ENCODE measurements around the gene CFAP210.
A peak's percentile ranks its signal among the peaks of the same experiment; 100 is the strongest.

The CFAP210 gene, protein sequence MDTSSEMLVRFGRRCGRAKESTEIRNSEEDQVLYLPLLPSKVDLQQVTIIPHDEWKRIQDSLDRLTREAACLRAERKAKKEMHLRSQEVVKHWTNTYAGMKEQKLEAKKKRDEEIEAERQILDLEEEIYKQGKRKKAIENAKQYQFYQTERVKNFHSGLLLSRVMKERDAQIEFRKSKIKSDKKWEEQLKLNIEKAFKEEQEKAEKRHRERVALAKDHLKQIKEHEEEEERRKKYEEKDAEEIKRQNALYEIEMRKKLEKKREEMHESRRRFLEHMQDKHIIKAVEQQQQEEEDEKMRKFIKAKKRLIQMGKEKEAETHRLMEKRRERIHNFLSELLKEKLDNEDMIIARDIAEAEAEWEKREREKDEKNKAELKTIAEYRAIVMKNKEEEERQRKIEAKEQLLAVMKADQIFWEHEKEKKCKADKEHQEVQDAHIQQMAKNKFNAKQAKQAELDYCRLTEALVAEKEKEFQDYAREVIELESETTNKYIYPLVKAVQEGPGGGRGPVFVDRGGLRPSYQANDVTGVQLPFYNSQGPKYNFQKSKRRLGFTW

DNA sequence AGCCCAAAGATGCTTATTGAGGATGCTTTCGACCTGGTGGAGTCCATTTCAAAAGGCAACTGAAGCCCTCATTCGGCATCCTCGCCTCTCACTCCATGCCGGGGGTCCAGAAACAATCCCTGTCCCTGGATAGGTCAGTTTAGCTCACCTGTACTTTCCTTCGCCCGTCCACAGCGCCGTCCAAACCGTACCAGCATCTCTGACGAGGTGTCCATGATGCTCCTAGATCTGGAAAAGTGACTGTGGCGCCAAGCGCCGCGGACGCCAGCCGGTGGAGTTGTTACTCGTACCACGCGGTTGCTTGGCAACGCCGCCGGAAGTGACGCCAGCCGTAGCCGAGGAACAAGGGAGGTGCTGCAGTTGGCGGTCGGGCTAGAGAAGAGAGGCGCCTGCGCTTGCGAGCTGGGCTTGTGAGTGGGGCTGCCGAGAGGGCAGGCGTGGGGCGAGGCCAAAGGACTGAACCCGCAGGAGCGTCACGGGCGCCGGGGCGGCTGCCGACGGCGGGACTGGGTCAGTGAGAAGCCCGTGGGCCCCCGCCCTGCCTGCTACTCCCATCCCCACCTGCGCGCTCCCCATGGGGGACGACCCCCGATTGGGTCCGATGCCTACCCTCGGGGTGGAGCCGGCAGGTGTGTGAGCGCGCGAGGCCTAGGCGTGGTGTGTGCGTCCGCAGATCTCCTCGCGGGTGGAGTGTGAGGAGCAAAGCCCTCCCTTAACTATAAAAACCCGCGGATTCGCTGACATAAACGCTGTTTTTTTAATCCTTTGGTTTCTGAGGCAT lies at the start of gene CFAP210, which contains the start of gene PHOSPHO2:
Gene CFAP210 (minus strand): TSS at position 293 of the 781 bp plus-strand sequence. CDS start 78 bp downstream, at position 215.
Gene PHOSPHO2 (plus strand): TSS at position 357 of the 781 bp plus-strand sequence. CDS start 6,503 bp downstream, outside the sequence.
- peak; percentile 79 for DNase-seq (ENCODE audit: low read depth)

DNA sequence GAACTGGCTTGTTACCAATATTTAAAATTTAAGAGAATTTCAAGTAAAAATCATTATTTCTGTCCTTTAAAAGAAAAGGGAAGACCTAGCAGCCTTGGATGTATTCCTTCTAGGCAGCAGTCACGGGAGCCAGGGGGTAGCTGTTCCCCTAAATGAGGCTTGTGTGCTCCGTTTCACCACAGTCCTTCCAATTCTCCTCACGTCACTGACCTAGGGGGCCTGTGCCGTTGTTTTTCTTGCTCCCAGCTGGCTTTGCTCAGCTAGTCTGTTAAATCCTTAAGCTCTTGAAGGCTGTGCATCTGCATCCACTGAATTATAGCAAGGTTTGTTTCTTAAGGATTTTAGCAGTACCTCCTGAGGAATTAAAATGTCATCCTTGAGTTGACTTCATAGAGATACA lies 49.3 kb upstream of the CFAP210 start:
- no peak for DNase-seq (ENCODE audit: low read depth)

DNA sequence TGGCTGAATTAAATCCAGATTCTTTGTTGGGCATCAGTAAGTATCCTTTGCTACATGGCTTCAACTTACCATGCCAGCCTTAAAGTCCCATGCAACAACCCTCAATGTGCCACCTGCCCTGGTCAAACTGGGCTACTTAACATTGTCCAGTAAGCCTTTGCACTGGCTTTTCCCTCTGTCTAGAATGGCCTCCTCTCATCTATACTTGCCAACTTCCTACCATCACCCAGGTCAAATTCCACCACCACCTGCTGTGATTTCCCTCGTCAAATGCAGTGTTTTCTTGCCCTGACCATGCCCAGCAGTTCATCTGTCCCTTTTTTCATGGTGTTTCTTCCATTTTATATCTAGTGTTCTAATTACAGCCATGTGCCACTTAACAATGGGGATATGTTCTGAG lies 45.1 kb upstream of the CFAP210 start:
- DNase-seq (ENCODE audit: low read depth), result no peak

DNA sequence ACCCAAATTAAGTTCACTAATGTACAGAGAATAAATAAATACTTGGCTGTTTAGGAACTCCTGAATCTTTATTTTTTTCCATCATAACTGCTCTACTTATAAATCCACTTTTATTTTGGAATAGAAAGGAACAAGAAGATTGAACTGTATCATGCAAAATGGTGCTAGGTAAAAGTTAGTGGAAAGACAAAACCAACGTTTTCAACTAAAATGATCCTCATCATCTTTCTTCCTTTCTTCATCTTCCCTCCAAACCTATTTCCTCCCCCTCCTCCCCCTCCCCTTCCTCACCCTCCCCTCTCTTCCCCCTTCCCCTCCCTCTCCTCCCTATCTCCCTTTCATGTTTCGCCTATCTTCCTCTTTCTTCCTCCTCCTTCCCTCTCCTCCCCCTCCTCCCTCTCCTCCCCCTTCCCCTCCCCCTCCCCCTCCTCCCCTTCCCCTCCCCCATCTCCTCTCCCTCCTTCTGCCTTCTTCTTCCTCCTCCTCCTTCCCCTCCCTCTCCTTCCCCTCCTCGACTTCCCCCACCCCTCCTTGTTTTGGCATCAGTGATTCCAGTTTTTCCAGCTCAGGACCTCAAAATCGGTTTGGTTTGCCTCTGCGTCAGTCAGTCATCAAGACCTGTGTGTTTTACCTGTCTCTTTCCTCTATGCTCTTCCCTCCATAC lies 44.5 kb upstream of the CFAP210 start:
- no peak for DNase-seq (ENCODE audit: low read depth)

DNA sequence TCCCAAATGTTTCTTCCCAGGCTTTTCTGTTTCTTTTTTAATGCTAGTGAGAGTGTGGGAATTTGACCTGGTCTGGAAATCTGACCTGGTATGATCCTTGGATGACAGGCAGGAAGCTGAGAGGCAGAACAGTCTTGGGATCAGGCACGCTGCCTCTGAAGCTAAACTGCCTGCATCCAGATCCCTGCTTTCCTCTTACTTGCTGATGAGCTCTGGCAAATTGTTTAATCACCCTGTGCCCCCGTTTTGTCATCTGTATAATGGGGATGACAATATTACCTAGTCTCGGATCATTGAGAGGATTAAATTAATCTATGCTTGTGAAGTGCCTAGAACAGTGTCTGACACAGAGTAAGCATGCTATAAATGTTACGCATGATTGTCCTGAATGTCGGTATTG lies 42.7 kb upstream of the CFAP210 start:
- DNase-seq (ENCODE audit: low read depth), result no peak

DNA sequence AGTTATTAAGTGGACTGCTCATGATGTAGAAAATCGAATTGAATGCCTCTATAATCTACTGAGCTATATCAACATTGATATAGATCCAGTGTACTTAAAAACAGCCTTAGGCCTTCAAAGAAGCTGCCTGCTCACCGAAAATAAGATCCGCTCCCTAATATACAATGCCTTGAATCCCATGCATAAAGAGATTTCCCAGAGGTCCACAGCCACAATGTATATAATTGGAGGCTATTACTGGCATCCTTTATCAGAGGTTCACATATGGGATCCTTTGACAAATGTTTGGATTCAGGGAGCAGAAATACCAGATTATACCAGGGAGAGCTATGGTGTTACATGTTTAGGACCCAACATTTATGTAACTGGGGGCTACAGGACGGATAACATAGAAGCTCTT lies 41.4 kb upstream of the CFAP210 start:
- DNase-seq (ENCODE audit: low read depth), result no peak

DNA sequence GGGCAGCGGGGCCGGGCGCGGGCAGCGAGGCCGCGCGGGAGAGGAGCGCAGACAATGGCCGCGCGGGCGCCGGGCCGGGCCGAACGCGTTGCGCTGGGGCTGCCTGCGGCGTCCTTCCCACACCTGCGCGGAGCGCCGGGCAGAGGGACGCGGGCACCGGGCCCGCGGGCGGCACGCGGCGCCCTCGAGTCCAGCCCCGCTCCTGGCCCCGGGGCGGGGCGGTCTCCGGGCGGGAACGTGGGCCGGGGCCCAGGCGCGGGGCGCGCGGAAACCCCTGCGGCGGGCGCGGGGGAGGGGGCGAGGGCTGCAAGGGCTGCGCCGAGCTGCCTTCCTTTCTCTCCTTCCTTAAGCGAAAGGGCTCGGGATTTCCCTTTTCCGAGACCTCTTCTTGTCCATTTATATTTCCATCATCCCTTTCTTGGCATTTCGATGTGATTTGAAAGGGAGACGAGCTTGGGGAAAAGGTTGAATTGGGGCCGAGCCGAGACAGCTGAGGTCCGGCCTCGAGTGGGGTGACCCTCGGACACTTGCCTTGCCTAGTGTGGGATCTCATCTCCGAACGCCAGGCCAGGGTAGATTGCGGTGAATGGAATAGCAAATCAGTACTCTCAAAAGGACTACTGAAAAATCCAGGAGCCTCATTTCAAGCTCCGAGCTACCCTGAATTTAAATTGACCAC lies 40.1 kb upstream of the CFAP210 start:
- no peak for DNase-seq (ENCODE audit: low read depth)

DNA sequence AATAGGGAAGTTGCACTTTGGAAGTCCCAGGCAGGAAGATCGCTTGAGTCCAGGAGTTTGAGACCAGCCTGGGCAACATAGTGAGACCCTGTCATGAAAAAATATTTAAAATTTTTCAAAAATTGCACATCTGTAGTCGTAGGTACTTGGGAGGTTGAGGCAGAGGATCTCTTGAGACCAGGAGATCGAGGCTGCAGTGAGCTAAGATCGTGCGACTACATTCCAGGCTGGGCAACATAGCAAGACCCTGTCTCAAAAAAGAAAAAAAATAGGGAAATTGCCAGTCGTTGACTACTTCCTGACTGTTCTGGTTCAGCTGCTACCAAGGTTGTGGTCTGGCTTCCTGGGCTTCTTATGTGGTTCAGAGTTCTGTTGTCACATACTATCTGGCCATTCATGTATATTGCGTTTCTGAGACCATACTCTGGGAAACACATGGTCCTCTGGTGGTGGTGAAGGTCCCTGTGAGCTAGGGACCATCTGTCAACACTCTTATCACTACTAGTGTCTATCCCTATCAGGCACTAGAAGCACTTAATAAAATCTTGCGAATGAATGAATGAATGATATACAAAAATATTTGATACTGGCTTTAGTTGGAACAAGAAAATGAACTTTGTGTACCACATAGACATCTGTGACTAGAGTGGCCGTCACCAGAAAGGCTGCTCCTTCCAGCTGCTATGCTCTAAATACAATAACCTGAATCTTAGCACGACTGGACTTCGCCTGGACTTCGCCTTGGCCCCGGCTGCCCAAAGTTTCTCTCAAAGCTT lies 38.6 kb upstream of the CFAP210 start:
- DNase-seq (ENCODE audit: low read depth), result no peak

DNA sequence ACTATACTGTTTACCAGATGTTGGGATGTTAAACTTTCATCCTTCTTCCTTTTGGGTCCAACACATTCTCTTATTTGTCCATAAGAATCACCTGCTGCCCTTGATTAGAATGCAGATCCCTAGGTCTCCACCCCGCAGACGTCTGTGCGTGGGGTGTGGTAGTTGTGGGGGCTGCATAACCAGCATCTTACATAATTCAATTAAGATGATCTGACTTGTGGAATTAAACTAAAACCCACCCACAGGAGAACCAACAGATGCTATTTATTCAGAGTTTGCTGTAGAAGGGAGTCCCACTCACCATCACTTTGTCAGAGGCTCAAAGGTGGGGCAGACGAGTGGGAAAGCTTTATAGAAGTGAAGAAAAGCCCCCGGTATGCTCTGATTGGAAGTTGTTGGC lies 37.9 kb upstream of the CFAP210 start:
- DNase-seq (ENCODE audit: low read depth), result no peak

DNA sequence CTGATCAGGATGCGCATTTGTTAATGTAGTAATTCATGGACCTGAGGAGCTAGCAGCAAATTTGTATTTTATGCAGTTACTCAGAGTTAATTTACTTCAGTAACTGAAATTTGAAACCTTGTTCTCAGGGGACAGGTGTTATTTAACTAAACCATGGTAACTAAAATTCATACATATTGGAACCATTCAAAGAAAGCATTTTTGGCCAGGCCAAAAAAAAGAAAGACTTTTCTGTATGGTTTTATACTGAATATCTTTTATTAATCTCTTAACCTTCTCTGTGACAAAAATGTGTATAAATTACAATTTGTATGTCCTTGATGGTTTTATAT lies 35.0 kb upstream of the CFAP210 start:
- DNase-seq (ENCODE audit: low read depth), result no peak

DNA sequence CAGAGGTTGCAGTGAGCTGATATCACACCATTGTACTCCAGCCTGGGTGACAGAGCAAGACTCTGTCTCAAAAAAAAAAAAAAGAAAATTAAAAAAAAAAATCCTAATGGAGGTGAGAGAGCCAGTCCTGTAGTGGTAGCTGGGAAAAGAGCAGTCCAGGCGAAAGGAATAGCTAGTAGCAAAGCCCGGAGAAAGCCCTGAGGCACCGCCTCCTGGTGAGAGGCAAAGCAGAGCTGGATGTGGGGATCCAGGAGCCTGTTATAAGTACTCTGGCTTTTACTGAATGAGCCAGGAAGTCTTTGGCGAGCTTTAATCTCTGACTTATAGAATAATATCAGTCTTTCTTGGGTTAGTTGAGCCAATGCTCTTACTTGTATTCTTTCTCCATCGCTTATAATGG lies 32.9 kb upstream of the CFAP210 start:
- no peak for DNase-seq (ENCODE audit: low read depth)

DNA sequence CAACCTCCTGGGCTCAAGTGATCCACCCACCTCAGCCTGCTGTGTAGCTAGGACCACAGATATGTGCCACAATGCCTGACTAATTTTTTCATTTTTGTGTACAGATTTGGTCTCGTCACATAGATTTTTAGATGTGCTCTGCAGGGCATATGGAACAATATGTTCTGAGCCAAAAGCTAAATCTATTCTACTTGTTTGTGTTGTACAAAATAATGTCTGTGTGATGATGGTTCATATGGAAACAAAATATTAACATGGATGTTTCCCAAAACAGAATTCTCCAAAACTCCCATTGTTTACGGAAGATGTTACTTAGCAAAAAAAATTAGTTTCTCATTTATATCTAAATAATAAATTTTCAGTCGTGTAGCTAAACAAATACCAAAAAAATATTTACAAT lies 26.8 kb upstream of the CFAP210 start:
- no peak for DNase-seq (ENCODE audit: low read depth)

DNA sequence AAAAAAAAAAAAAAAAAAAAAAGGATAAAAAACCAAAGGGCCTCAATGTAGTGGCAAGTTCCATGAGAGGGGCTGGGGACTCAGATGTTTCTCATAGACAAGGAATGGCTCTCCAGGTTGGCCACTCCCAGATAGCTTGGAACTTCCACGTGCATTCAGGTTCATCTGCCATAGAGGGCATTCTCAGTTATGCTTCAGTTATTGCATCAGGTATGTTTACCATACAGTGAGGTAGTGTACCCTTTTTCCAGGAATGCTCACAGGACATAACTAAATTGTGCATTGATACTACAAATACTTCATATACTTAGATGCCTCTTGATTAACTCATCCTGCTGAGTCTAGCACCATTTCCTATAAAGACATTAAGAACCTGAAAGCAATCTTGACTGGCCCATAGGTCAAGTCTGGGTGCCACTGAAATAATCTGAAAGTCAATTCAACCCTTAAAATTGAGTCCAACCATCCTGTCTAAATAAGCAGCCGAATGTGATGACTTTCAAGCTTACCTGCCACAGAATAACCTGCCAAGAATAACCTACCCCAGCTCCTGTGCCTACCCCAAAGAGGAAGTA lies 24.8 kb upstream of the CFAP210 start:
- DNase-seq (ENCODE audit: low read depth), result no peak

DNA sequence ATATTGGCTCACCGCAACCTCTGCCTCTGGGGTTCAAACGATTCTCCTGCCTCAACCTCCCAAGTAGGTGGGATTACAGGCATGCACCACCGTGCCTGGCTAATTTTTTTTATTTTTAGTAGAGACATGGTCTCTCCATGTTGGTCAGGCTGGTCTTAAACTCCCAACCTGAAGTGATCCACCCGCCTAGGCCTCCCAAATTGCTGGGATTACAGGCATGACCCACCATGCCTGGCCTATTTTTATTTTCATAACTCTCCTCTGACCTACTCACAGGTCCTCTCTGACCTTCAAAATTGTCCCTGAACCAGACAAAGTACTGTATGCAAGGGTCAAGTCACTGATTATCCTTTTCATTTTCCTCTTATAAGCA lies 23.5 kb upstream of the CFAP210 start:
- DNase-seq (ENCODE audit: low read depth), result no peak

DNA sequence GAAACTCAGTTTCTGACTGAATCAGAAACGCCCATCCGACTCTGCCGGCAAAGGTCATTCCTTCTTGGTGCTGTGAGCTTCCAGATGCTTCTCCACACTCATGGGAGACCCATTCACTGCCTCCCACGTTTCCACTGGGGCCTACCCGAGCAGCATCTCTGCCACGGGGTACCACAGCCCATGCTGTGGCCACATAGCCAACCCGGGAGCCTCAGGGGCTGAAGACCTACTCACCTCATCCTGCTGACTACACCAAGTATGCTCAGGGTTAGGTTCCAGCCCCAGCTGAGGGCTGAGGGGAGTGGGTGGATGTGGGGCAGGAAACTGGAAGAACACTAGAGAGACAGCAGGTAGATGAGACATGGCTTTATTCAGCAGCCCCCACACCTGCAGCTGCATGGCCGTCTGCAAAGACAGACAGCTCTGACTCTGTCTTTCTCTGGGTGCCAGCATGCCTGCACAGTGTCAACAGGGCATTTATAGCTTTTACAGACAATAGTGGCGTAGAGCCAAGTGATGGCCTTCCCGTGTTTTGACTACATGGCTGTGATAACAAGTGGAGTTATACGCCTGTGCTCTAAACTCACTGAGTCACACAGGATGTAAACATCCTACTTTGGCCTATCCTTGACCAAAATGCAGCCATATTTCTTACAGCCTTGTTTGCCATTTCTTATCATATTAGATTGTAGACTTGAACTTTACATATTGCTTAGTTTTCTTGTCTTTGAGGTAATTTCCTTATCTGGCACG lies 22.9 kb upstream of the CFAP210 start:
- DNase-seq (ENCODE audit: low read depth), result no peak

DNA sequence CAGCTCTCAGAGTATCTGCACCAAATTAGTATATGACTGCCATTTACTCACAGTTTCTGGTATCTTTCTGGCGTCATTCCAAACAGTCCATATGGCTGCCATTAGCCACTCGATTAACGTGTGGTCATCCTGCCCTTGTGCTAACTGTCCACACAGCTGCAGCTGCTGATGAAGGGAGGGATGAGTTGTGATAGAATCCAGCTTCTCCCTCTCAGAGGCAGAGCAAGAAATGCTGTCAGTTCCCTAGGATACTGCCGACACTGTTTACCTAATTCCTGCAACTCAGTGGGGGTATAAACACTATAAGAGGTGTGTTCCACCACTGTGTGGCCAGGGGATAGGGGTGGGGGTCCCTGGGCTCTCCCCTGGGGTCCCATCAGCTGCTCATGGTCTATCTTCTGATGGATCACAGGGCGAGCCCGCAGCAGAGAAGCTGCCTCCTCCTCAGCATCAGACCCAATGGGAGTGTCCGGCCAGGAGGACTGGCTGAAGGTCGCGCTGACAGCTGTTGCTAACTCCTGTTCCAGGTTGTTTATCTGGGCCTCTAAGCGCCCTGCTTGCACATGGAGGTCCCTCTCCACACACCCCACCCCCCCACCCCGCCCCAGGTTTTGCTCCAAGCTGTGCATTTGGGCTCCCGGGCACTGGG lies 22.2 kb upstream of the CFAP210 start:
- peak; percentile 76 for DNase-seq (ENCODE audit: low read depth)

DNA sequence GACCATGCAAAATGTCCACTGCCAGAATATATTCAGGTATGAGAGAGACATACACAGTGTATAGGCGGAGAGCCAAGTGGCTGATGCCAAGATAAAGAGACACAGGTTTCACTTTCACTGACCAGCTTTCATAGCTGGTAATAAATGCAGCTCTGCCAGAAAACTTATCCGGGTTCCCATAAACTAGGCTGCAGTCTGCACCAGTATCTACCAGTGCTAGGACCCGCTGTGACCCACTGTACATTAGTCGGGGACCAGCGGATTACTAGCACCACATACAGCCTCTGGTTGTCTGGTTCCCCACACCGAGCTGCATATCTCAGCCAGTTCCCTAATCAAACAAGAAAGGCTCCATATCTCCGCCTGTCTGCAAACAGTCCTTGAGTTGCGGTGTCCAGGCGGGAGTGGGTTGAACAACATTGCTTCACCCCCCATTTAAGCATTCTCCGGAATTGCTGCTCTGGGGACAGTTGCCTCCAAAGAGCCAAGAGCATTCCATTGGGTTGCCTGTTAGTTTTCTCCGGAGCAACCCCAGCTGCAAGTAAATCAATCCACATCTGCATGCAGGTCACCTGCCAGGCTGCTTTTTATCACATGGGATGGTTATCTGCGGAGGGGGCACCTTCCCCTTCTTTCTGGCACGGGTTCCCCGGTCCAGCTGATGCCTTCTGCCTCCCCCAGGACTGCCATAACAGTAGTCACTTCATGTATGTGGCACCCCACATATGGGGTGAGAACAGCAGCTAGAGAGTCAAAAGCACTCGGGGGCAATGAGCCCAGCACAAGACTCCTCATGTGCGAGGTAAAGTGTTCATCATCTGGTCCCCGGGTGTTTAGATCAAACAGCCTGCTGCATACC lies 21.4 kb upstream of the CFAP210 start:
- DNase-seq (ENCODE audit: low read depth), result no peak

DNA sequence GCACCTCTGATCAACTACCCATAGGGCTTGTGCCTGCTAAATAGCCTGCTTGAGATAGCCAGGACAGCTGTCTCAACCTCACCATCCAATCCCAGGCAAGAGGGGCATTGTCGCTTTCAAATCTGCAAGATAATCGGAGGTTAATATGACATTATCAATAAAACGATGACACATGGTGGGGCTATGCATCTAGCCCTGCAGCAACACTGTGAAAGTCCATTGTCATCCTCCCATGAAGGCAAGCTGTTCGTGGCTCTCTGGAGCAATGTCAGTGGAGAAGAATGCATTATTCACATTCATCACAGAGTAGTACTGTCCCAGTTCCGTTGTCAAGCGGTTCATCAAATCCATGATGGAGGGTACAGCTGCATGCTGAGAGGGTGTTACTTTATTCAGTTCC lies 20.5 kb upstream of the CFAP210 start:
- DNase-seq (ENCODE audit: low read depth), result no peak

DNA sequence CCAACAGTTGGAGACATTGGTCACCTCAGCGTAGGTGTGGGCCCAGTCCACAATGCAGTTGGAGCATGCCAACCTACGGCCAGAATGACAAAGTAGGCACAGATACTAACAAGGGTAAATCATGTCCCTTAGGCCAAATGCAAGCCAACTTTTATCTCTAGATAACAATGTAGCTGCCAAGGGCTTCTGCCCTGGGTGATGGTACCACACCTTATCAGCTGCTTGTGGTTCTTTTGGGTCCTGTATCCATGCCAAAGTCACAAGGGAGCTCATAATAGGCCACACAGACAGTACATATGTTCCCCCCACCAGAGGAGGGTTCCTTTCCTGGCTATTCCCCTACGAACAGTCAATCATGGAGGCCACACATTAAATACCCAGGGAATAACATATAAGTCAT lies 19.1 kb upstream of the CFAP210 start:
- no peak for DNase-seq (ENCODE audit: low read depth)

Data from HS-5 (cell line).